GM20431 (cell line): ENCODE data around the gene RNF135.
"Not testable (repeated sequence)": the region's sequence is repeated elsewhere in the genome, so short reads cannot be mapped to it uniquely, and the experiment has no call there.

Source experiments
- in situ Hi-C: fragments of 300-500 bp; cut with MseI, MboI; formaldehyde crosslinking; loops from one replicate; pipeline ENCODE4 v1.15.0; 2020; ENCODE audit warnings: low sequenced_read_pairs; ENCODE audit not compliant: unreplicated experiment

RNF135 gene

GRCh38 chr17:30954046-30954830 is 16.6 kb upstream of the RNF135 start:
- in situ Hi-C loops: no loop called here

- in situ Hi-C loops: no loop called here
These were observed 14.0 kb upstream of the RNF135 start for GRCh38 chr17:30956764-30957374.

DNA sequence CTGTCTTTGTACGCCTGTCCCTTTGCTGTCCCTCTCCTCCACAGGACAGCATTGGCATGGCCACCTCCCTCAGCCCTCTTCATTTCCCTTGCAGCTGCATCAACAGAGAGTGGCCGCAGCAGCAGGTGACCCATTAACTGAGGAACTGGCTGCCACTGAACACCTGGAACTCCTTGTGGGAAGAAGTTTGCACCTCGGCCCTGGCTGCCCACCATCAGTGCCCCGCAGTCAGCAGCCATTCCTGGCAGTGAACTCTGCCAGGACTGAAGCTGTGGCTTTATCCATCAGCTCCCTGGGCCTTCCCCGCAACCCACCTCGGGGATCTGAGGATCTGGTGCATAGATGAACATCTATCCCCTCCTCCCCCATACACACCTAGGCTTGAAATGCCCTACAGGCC is 13.1 kb upstream of the RNF135 start:
- in situ Hi-C loops: no loop called here

DNA sequence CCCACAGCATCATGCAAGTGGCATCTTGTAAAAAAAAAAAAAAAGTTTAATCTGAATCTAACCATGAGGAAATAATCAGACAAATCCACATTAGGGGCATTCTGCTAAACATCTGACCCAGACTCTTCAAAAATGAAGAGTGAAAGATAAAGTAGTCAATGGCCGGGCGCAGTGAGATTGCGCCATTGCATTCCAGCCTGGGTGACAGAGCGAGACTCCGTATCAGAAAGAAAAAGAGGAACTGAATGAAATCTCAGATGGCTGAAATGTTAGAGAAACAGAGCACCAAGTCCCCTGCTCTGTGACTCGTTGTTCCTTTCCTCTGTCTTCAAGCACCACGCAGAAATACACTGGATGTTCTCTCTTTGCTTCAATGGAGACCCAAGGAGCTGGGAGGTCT is 12.7 kb upstream of the RNF135 start:
- in situ Hi-C loops: no loop called here

DNA sequence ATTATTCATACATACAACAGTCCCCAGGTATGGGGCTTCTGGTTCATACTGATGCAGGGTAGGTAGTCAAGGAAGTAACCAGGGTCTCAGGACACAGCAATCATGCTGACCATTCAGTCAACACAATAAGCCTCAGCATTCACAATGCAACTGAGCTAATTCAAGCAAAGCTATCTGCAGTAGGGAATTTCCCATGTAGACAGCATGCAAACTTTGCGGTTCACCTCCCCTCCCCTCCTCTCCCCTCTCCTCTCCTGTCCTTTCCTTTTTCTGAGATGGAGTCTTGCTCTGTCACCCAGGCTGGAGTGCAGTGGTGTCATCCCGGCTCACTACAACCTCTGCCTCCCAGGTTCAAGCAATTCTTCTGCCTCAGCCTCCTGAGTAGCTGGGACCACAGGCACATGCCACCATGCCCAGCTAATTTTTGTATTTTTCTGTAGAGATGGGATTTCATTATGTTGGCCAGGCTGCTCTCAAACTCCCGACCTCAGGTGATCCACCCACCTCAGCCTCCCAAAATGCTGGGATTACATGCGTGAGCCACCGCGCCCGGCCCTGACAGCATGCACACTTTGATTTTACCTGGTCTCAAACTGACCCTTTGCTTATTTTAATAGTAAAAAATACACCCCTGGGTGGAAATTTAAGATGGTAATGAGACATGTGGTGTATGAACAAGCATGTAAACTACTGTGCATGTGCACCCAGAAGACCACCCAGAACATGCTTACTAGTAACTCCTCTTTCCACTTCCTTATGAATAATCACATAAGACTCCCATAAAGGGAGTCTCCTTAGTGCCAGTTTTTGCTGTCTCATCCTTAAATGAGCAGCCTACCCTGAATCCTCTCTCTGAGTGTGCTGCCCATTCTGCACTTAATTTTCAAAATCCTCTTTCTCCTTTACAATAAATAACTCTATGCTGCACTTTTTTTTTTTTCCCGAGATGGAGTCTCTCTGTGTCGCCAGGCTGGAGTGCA is 9.3 kb upstream of the RNF135 start:
- in situ Hi-C loops: no loop called here

DNA sequence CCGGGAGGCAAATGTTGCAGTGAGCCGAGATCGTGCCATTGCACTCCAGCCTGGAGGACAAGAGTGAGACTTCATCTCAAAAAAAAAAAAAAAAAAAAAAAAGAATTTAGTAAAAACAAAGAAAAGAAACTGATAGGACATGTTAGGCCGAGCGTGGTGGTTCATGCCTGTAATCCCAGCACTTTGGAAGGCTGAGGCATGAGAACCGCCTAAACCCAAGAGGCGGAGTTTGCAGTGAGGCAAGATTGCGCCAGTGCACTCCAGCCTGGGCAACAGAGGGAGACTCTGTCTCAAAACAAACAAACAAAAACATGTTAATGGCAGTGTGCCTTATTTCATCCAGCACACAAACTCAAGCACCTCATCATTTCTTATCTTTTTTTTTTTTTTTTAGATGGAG is 6.5 kb upstream of the RNF135 start:
- in situ Hi-C loops: not testable (repeated sequence)

GRCh38 chr17:30964876-30965275 is 6.0 kb upstream of the RNF135 start:
- in situ Hi-C loops: no loop called here

GRCh38 chr17:30965686-30966085 is 5.2 kb upstream of the RNF135 start:
- in situ Hi-C loops: no loop called here

DNA sequence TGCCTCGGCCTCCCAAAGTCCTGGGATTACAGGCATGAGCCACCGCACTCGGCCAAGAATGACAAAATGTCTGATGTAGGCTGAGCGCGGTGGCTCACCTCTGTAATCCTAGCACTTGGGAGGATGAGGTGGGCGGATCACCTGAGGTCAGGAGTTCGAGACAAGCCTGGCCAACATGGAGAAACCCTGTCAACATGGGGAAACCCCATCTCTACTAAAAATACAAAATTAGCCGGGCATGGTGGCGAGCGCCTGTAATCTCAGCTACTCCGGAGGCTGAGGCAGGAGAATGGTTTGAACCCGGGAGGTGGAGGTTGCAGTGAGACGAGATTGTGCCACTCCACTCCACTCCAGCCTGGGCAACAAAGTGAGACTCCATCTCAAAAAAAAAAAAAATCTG is 2.9 kb upstream of the RNF135 start:
- in situ Hi-C loops: not testable (repeated sequence)

- in situ Hi-C loops: no loop called here
These were observed 629 bp upstream of the RNF135 start for GRCh38 chr17:30969989-30970830.

DNA sequence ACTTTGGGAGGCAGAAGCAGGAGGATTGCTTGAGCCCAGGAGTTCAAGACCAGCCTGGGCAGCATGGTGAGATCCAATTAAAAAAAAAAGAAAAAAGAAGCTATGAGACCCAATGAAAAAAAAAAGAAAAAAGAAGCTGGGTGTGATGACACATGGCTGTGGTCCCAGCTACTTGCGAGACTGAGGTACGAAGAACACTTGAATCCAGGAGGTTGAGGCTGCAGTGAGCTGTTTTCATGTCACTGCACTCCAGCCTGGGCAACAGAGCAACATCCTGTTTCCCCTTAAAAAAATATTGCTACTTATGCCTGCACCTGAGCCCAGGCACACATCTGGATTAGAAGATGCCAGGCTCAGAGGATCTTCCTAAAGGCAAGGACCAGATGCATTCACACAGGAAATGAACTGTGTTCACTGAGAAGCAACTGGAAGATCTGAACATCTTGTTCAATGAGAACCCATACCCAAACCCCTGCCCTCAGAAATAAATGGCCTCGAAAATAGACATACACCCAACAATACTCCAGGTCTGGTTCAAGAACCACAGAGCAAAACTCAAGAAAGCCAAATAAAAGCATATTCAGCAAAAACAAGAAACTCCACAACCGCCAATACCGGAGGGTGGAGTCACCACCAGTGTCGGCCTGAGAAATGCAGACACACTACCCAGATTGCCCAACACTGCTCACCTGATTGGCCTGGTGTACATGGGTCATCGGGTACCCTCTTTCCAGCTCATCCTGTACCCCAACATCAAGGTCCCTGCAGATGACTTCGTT is 4.4 kb downstream of the RNF135 start:
- in situ Hi-C loops: no loop called here

DNA sequence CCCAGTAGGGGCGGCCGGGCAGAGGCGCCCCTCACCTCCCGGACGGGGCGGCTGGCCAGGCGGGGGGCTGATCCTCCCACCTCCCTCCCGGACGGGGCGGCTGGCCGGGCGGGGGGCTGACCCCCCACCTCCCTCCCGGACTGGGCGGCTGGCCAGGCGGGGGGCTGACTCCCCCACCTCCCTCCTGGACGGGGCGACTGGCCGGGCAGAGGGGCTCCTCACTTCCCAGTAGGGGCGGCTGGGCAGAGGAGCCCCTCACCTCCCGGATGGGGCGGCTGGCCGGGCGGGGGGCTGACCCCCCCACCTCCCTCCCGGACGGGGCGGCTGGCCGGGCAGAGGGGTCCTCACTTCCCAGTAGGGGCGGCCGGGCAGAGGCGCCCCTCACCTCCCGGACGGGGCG is 9.1 kb downstream of the RNF135 start:
- in situ Hi-C loops: not testable (repeated sequence)

DNA sequence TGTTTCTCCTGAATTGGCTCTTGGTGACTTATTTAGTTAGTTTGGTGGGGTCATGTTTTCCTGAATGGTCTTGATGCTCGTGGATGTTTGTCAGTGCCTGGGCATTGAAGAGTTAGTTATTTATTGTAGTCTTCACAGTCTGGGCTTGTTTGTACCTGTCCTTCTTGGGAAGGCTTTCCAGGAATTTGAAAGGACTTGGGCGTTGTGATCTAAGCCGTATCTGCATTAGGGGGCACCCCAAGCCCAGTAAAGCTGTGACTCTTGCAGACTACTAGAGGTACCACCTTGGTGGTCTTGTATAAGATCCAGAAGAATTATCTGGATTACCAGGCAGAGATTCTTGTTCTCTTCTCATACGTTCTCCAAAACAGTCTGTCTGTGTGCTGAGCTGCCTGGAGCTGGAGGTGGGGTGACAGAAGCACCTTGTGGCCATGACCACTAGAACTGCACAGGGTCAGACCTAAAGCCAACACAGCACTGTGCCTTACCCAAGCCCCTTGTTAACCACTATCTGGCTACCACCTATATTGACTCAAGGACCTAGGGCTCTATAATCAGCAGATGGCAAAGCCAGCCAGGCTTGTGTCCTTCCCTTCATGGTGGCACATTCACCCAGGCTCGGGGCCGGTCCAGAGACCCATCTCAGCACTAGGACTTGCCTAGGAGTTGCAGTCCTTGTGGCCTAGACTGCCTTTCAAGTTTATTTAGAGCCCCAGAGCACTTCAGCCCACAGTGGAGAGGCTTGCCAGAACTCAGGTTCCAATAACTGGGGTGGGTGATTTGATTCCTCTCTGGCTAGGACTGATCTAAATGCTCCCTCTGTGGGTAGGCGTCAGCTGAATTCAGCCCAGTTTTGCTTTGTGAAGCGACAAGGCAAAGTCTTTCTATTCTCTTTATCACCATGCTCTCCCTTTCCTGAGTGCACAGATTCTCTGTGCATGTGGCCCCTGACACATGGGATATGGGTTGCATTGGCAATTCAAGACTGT is 11.0 kb downstream of the RNF135 start:
- in situ Hi-C loops: no loop called here

DNA sequence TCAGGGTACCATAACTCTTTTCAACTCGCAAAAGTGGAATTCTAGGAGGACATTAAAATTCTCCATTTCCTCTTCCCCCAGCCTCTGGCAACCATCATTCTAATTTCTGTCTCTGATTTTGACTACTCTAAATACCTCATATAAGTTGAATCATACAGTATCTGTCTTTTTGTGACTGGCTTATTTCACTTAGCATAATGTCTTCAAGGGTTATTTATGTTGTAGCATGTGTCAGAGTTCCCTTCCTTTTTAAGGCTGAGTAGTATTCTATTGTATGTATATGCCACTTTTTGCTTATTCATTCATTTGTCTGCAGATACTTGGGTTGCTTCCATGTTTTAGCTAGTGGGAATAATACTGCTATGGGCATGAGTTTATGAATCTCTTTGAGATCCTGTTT is 12.0 kb downstream of the RNF135 start:
- in situ Hi-C loops: no loop called here

DNA sequence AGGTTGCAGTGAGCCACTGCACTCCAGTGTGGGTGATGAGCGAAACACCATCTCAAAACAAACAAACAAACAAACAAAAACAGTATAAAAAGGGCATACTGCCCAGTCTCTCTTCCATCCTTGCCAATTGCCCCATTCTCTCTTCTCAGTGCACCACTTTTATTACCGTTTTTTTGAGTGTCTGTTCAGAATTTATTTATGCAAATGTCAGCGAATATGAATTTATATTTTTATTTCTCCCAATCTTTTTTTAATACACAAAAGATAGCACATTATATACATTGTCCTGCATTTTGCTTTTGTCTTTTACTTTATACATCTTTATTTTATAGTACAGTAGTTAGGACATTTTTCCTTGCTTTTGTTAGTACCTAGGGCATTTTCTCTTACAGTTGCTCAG is 19.6 kb downstream of the RNF135 start:
- in situ Hi-C loops: no loop called here

GRCh38 chr17:30992551-30992950 is 21.7 kb downstream of the RNF135 start:
- in situ Hi-C loops: no loop called here

GRCh38 chr17:30995347-30995746 is 24.5 kb downstream of the RNF135 start:
- in situ Hi-C loops: no loop called here

GRCh38 chr17:30996486-30996885 is 25.6 kb downstream of the RNF135 start:
- in situ Hi-C loops: no loop called here
